ENCODE data around the gene DAB2IP. TPM values are rescaled to one million over a fixed set of nuclear protein-coding genes. Genes with fewer than 3 reads are reported as not detected.

Gene DAB2IP
- total RNA-seq, 2 donors from 2014 or later: 38.0 to 47.0 TPM

DNA sequence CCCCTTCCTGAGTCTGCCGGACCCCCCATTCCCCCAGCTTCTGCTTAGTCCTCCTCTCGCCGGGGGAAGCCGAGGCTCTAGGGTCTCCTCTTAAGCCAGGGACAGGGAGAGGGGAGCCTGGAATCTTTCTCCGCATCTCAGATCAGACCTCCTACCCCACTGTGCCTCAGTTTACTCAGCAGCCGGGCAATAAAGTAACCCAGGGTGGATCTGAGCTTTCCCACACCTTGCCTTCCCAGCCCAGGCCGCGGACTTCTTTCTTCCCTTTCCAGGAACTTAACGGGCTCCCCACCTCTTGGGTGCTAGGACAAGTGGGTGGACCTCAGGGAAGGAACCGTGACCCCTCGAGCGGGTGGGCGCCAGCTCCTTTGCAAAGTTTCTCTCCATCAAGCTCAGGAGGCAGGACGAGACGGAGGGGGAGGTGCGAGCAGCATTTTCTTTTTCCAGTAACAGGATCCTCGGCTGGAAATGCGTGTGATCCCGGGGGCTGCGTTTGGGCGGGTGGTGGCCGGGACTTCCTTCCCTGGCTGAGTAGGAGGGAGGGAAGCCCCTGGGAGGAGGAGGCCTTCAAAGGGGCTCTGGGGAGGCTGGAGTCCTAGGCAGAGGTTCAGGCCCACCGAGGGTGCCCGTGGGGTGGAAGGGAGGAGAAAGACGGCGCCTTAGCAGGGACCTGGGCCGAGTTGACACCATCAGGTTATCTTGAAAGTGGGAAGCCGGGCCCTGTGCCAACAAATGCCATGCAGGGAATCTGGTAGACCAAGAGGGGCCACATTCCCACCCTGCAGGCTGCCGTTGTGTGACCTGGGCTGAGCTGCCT, 795 bp downstream of the DAB2IP start:
- Histone ChIP-seq H3K27ac (peak overlapping the region; percentile 74 to 80), H3K27me3 (no peaks in the 10 kb centered on the region), H3K9me3 (no peaks in the 10 kb centered on the region), H3K4me1 (peaks cover 0 to 78% of the 10 kb centered on the region in 2 donors), H3K4me3 (peak overlapping the region; percentile 55 to 64), H3K36me3 (no peaks in the 10 kb centered on the region)
- no peak for DNase-seq (ENCODE audit: low spot score)
- TF ChIP-seq, protein P1, sequence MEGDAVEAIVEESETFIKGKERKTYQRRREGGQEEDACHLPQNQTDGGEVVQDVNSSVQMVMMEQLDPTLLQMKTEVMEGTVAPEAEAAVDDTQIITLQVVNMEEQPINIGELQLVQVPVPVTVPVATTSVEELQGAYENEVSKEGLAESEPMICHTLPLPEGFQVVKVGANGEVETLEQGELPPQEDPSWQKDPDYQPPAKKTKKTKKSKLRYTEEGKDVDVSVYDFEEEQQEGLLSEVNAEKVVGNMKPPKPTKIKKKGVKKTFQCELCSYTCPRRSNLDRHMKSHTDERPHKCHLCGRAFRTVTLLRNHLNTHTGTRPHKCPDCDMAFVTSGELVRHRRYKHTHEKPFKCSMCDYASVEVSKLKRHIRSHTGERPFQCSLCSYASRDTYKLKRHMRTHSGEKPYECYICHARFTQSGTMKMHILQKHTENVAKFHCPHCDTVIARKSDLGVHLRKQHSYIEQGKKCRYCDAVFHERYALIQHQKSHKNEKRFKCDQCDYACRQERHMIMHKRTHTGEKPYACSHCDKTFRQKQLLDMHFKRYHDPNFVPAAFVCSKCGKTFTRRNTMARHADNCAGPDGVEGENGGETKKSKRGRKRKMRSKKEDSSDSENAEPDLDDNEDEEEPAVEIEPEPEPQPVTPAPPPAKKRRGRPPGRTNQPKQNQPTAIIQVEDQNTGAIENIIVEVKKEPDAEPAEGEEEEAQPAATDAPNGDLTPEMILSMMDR (IDR thresholded peaks at IDR 0.05): no peak

DNA sequence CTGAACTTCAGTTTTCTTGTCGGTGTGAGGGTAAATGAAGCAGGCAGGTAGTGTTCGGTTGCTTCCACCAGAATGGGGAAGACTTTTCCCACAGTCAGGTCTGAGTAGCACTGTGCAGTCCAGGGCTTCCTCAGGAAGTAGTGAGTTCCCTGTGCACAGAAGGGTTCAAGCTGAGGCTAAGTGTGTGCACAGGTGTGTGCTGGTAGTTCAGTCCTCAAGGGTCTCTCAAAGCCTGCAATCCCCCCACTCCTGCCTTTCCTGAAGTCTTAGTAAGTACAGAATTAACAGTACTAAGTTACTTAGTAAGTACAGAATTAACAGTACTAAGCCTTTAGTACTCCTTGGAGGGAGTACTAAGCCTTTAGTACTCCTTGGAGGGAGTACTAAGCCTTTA, 1.4 kb downstream of the DAB2IP start:
- peak overlapping the region; percentile 74 to 80 for H3K27ac ChIP-seq

DNA sequence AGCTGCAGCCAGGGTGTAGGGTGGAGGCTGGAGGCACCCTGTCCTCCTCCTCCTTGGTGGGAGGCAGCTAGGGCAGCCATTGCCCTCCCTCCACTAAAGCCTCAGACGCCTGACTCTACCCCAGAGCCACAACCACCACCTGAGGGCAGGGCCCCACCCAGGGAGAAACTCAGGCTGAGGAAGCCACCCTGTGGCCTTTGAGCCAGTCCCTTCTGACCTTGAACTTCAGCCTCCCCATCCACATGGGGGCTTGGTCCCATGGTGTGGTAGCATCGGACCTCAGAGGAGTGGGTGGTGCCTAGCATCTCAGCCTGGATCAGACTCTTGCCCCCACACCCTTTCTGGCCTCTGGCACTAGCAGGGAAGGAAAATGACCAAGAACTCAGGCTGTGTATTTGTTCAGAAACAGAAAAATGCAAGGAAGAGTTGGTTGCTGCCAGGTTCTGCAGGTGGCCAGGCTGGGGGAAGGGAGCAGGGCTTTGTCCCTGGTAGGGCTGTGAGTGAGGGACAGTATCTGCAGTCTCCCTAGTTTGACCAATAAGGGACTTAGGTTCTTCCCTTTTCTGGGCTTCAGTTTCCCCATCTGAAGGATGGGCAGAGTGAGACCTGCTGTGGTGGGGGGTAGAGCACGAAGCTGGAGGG, 3.2 kb downstream of the DAB2IP start:
- no peak overlapping the region for H3K4me3 ChIP-seq
- H3K27ac ChIP-seq: peak overlapping the region; percentile 54 to 74
- H3K27me3 ChIP-seq: no peaks in the 10 kb centered on the region
- peaks cover 0 to 93% of the 10 kb centered on the region in 2 donors for H3K4me1 ChIP-seq
- DNase-seq (ENCODE audit: low spot score): no peak
- TF ChIP-seq, protein P1 (IDR thresholded peaks at IDR 0.05): no peak
- H3K36me3 ChIP-seq: no peaks in the 10 kb centered on the region
- no peaks in the 10 kb centered on the region for H3K9me3 ChIP-seq

More for the DNA sequence above, 1.4 kb downstream of the DAB2IP start:
- Histone ChIP-seq H3K4me3 (peak overlapping the region; percentile 55 to 64), H3K4me1 (peaks cover 0 to 79% of the 10 kb centered on the region in 2 donors), H3K9me3 (no peaks in the 10 kb centered on the region), H3K27me3 (no peaks in the 10 kb centered on the region), H3K36me3 (no peaks in the 10 kb centered on the region)
- TF ChIP-seq, protein P1 (IDR thresholded peaks at IDR 0.05): no peak
- no peak for DNase-seq (ENCODE audit: low spot score)

DNA sequence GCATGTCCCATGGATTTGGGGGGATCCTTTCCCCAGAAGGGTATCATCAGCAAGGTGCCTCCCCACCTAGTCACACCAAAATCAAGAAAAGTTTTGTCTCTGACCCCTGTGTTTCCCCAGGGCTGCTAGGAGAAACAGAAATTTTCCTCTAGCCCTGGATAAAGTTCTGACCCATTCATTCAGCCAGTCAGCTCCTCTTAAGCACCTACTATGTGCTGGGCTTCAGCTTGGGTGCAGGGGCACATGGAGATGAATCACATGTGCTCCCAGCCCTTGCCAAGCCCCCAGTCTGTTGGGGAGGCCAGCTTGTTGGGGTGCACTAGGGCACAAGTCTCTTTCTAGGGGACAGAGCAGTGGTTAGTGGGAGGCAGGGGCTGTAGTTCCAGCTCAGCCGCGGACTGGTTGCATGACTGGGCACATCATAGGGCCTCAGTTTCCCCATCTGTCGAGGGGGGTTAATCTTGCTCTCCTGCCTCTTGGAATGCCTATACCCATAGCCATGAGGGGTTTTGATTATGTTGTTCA, 3.9 kb downstream of the DAB2IP start:
- Histone ChIP-seq H3K4me3 (no peak overlapping the region), H3K4me1 (peaks cover 0 to 93% of the 10 kb centered on the region in 2 donors), H3K27ac (peak overlapping the region; percentile 2), H3K9me3 (no peaks in the 10 kb centered on the region), H3K27me3 (no peaks in the 10 kb centered on the region), H3K36me3 (no peaks in the 10 kb centered on the region)
- TF ChIP-seq, protein P1 (IDR thresholded peaks at IDR 0.05): no peak
- no peak for DNase-seq (ENCODE audit: low spot score)

DNA sequence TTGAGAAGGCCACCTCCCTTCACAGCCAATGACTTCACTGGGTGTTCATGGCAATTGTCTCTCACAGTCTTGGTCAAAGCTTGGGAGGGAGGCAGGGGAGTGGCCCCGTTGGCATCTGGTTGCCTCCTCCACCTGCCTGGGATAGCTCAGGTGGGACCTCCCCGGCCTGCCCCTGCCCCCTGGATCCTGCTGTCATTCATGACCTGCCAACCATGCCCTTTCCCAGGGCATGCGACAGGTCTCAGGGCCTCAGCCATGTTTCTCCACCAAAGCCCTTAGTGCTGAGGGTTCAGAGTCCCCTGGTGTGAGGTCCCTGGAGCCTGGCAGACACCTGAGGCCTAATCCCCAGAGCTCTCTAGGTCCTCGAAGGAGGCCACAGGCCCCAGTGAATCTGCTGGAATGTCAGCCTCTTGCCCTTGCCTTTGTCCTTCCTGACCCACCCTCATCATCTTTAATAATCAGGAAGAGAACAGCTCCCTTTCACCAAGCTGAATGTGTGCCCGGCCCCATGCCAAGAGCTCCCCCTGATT, 5.6 kb downstream of the DAB2IP start:
- peaks cover 0 to 94% of the 10 kb centered on the region in 2 donors for H3K4me1 ChIP-seq
- no peaks in the 10 kb centered on the region for H3K36me3 ChIP-seq
- TF ChIP-seq, protein P1 (IDR thresholded peaks at IDR 0.05): no peak
- peak overlapping the region; percentile 77 to 80 for H3K27ac ChIP-seq
- H3K9me3 ChIP-seq: no peaks in the 10 kb centered on the region
- no peaks in the 10 kb centered on the region for H3K27me3 ChIP-seq
- no peak overlapping the region for H3K4me3 ChIP-seq
- no peak for DNase-seq (ENCODE audit: low spot score)

Data from right atrium auricular region (tissue), 2 donors.